Vagina (tissue), 2 donors: ENCODE measurements around the gene KIF16B. TPM values are rescaled to one million over a fixed set of nuclear protein-coding genes. Genes with fewer than 3 reads are reported as not detected.

Experiments used
- DNase-seq, 2 donors: peaks; one replicate each; pipeline ENCODE4 v3.0.0-alpha.2; 2017; ENCODE audit errors: extremely low spot score in 2 of 2
- H3K27ac ChIP-seq: fragments of 200-600 bp; sonication (generic); one replicate; pipeline ENCODE4 v1.5.1; 2019
- H3K27me3 ChIP-seq: fragments of 200-600 bp; sonication (generic); one replicate; pipeline ENCODE4 v1.5.1; 2019
- H3K36me3 ChIP-seq, 2 donors: fragments of 200-600 bp; sonication (generic); one replicate each; pipeline ENCODE4 v1.5.1; 2017 to 2019
- H3K4me1 ChIP-seq: fragments of 200-600 bp; sonication (generic); one replicate; pipeline ENCODE4 v1.5.1; 2019
- H3K4me3 ChIP-seq, 2 donors: fragments of 200-600 bp; sonication (generic); 1 replicate in 1 of 2; 2 replicates in 1 of 2; pipeline ENCODE4 v1.5.1; 2016 to 2019
- H3K9me3 ChIP-seq: fragments of 200-600 bp; sonication (generic); one replicate; pipeline ENCODE4 v1.5.1; 2019
- POLR2A ChIP-seq, 2 donors: fragments of 450-650 bp; IDR thresholded peaks; one replicate each; pipeline ENCODE4 v1.6.1; 2017; ENCODE audit warnings: antibody characterized with exemption in 2 of 2, mild to moderate bottlenecking in 2 of 2, moderate library complexity in 2 of 2
- POLR2AphosphoS5 ChIP-seq, 2 donors: sonication (generic); formaldehyde crosslinking; IDR thresholded peaks; one replicate each; pipeline ENCODE4 v1.9.0; 2017; ENCODE audit warnings: antibody characterized with exemption in 2 of 2, mild to moderate bottlenecking in 2 of 2, low read depth in 1 of 2; ENCODE audit not compliant: insufficient read depth in 1 of 2
- intact Hi-C: fragments of 100-400 bp; cut with DNase I; formaldehyde crosslinking; loops from one replicate; pipeline ENCODE4 v1.15.1; 2023
- total RNA-seq: library from RNA; depleted of rRNA; stranded (reverse); fragments of >200 nt; gene quantifications from one replicate; pipeline ENCODE4 v1.2.3, GENCODE V29; 2016
- TF ChIP-seq, protein P1 (sequence below), 3 experiments: fragments of 450-650 bp in 2 of 3; fragments of 200-600 bp in 1 of 3; sonication (generic) in 1 of 3; IDR thresholded peaks; one replicate each; pipeline ENCODE4 v1.5.1; 2017 to 2019; ENCODE audit warnings: antibody characterized with exemption in 3 of 3, mild to moderate bottlenecking in 2 of 3, moderate library complexity in 2 of 3

The KIF16B gene
- total RNA-seq, 1 donor from 2014 or later: 27.7 TPM

DNA sequence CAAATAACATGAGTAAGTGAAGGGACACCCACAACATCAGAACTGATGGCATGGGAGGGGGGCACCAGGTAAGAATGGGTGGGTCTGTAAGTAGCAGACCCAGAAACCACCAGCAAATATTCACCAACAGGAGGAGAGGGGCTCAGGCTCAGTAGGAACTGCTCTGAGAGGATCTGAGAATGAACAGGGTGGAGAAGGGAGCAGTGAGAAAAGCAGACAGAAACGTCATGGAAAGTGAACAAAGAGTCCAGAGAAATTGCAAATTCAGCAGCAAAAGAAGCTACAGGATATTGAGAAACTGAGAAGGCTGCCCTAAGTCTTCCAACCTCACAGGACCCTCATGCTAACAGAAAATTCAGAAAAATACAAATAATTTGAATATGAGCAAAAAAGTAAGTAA lies 121.3 kb downstream of the KIF16B start:
- no peak overlapping the region for H3K27ac ChIP-seq

DNA sequence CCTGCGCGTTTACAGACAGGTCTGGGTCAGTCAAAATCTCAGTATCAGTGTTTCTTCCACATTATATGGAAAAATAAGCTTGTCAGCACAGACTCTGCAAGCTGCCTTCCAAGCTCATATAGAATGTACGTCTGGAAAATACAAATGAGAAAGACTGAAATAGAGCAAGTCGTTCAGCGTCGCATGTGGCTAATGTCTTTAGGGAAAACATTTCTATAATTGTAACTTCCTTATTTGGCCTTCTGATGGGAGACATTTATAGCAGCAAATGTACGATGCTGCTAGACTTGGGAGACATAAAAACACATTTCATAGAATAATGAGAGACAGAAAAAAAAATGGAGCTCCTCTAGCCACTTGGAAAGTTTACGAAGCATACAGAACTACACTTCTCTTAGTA lies 122.2 kb downstream of the KIF16B start:
- no peaks in the 10 kb centered on the region for H3K36me3 ChIP-seq
- H3K4me3 ChIP-seq: no peak overlapping the region
- TF ChIP-seq, protein P1, sequence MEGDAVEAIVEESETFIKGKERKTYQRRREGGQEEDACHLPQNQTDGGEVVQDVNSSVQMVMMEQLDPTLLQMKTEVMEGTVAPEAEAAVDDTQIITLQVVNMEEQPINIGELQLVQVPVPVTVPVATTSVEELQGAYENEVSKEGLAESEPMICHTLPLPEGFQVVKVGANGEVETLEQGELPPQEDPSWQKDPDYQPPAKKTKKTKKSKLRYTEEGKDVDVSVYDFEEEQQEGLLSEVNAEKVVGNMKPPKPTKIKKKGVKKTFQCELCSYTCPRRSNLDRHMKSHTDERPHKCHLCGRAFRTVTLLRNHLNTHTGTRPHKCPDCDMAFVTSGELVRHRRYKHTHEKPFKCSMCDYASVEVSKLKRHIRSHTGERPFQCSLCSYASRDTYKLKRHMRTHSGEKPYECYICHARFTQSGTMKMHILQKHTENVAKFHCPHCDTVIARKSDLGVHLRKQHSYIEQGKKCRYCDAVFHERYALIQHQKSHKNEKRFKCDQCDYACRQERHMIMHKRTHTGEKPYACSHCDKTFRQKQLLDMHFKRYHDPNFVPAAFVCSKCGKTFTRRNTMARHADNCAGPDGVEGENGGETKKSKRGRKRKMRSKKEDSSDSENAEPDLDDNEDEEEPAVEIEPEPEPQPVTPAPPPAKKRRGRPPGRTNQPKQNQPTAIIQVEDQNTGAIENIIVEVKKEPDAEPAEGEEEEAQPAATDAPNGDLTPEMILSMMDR (IDR thresholded peaks at IDR 0.05): no peak
- no peak for TF ChIP-seq POLR2AphosphoS5 (IDR thresholded peaks at IDR 0.05; ENCODE audit: insufficient read depth in 1 of 2, low read depth in 1 of 2)
- no peak for TF ChIP-seq POLR2A (IDR thresholded peaks at IDR 0.05)
- no peak for DNase-seq
- H3K27ac ChIP-seq: no peak overlapping the region
- intact Hi-C loops: no loop called here
- H3K27me3 ChIP-seq: no peaks in the 10 kb centered on the region
- H3K4me1 ChIP-seq: peaks cover 7% of the 10 kb centered on the region
- H3K9me3 ChIP-seq: no peaks in the 10 kb centered on the region

More for the DNA sequence above, 121.3 kb downstream of the KIF16B start:
- no peak for TF ChIP-seq POLR2AphosphoS5 (IDR thresholded peaks at IDR 0.05; ENCODE audit: insufficient read depth in 1 of 2, low read depth in 1 of 2)
- TF ChIP-seq, protein P1 (IDR thresholded peaks at IDR 0.05): no peak
- no peak for TF ChIP-seq POLR2A (IDR thresholded peaks at IDR 0.05)
- intact Hi-C loops: no loop called here
- Histone ChIP-seq H3K9me3 (no peaks in the 10 kb centered on the region), H3K4me1 (peaks cover 4% of the 10 kb centered on the region), H3K36me3 (no peaks in the 10 kb centered on the region), H3K4me3 (no peak overlapping the region), H3K27me3 (no peaks in the 10 kb centered on the region)
- DNase-seq: no peak

DNA sequence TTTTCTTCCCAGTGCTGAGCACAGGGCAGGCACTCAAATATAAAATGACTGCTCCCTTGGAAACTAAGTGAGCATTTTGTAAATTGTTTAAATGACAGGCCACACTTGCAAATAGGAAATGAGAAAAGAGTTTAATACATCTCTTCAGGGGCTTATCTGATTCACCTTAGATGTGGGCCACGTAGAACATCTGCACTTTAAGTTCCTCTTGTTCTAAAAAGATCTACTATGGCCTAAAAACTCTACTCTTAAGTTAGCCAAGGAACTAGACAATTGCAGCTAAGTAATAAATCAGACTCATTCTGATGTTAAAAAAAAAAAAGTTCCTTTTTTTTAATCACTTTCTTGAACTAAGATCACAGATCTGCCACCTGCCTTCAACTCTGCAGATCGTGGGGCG lies 126.3 kb downstream of the KIF16B start:
- Histone ChIP-seq H3K27me3 (no peaks in the 10 kb centered on the region), H3K4me3 (no peak overlapping the region), H3K27ac (no peak overlapping the region), H3K36me3 (no peaks in the 10 kb centered on the region), H3K9me3 (no peaks in the 10 kb centered on the region), H3K4me1 (peaks cover 31% of the 10 kb centered on the region)
- no peak for DNase-seq
- no peak for TF ChIP-seq POLR2A (IDR thresholded peaks at IDR 0.05)
- TF ChIP-seq POLR2AphosphoS5 (IDR thresholded peaks at IDR 0.05; ENCODE audit: insufficient read depth in 1 of 2, low read depth in 1 of 2): no peak
- TF ChIP-seq, protein P1 (IDR thresholded peaks at IDR 0.05): no peak
- intact Hi-C loops: no loop called here

DNA sequence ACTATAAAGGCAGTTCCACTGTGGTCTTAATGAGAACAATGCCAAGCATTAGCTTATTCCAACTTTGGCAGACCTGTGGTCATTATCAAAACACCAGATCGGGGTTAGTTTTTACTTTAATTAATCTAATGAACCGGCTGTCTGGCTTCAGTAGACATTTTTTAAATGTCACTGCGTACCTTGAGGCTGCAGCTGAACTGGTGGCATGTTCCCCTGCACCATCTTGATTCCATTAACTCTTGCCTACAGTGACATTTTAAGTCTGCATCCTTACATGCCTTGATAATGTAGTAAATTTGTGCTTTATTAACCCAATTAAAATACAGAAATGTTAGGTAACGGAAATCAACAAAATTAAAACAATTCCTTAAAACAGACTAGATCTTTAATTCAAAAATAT lies 127.0 kb downstream of the KIF16B start:
- Histone ChIP-seq H3K4me1 (peaks cover 28% of the 10 kb centered on the region), H3K36me3 (no peaks in the 10 kb centered on the region), H3K4me3 (no peak overlapping the region), H3K27ac (no peak overlapping the region), H3K27me3 (no peaks in the 10 kb centered on the region), H3K9me3 (no peaks in the 10 kb centered on the region)
- no peak for TF ChIP-seq POLR2A (IDR thresholded peaks at IDR 0.05)
- no peak for TF ChIP-seq POLR2AphosphoS5 (IDR thresholded peaks at IDR 0.05; ENCODE audit: insufficient read depth in 1 of 2, low read depth in 1 of 2)
- TF ChIP-seq, protein P1 (IDR thresholded peaks at IDR 0.05): no peak
- DNase-seq: no peak
- intact Hi-C loops: no loop called here

DNA sequence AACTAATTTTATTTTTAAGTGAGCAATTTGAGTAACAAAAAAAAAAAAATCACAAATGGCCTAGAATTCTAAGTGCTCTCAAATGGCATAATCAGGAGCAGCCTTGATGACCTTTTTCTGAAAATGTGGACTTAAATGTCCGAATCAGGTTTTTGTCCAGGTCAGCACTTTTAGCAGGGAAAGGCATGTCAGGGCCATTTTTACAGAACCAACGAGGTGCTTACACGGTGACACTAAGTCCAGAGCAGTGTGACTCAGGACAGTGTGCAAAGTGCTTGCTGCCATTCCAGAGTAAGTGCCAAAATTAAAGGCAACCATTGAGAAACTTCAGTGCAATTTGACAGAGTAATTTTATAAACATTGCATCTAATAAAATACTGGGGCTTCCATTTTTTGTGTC lies 127.8 kb downstream of the KIF16B start:
- H3K27me3 ChIP-seq: no peaks in the 10 kb centered on the region
- no peak for DNase-seq

More for the DNA sequence above, 127.8 kb downstream of the KIF16B start:
- no peaks in the 10 kb centered on the region for H3K9me3 ChIP-seq
- intact Hi-C loops: no loop called here
- peaks cover 28% of the 10 kb centered on the region for H3K4me1 ChIP-seq
- TF ChIP-seq, protein P1 (IDR thresholded peaks at IDR 0.05): no peak
- TF ChIP-seq POLR2AphosphoS5 (IDR thresholded peaks at IDR 0.05; ENCODE audit: insufficient read depth in 1 of 2, low read depth in 1 of 2) (no peak), POLR2A (IDR thresholded peaks at IDR 0.05) (no peak)
- H3K27ac ChIP-seq: no peak overlapping the region
- no peaks in the 10 kb centered on the region for H3K36me3 ChIP-seq
- no peak overlapping the region for H3K4me3 ChIP-seq
